A172 (cell line): Measurements from ENCODE around the gene KLK12. TPM values are rescaled to one million over a fixed set of nuclear protein-coding genes. Genes with fewer than 3 reads are reported as not detected.

ENCODE experiments used
- DNase-seq: peaks from one replicate; pipeline ENCODE4 v3.0.0-alpha.2; 2015; ENCODE audit warnings: low spot score
- total RNA-seq: library from RNA; depleted of rRNA; stranded (reverse); fragments of >200 nt; shearing (Covaris generic); gene quantifications from 2 replicates; pipeline ENCODE4 v1.2.3, GENCODE V29; 2014; rRNA removed

KLK12 gene
- total RNA-seq, 1 experiment from 2014 or later = not detected

GRCh38 chr19:50981587-50982146 is 53.1 kb downstream of the KLK12 start:
- DNase-seq = no peak

DNA sequence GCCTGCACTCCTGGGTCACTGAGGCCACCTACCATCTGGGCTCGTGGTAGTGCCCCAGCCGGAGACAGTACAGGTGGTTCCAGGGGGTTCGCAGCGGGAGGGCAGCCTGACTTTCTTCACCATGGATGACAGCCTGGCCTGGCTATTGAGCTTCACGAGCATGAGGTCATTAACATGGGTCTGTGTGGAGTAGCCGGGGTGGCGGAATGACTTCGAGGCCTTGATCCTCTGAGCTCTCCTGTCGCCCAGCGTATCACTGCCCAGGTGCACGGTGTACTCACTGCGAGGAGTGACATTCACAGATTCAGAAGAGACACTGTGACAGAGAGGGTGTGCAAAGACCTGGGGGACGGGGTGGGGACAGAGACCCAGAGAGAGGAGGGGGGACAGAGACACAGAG is 54.6 kb downstream of the KLK12 start:
- no peak for DNase-seq

DNA sequence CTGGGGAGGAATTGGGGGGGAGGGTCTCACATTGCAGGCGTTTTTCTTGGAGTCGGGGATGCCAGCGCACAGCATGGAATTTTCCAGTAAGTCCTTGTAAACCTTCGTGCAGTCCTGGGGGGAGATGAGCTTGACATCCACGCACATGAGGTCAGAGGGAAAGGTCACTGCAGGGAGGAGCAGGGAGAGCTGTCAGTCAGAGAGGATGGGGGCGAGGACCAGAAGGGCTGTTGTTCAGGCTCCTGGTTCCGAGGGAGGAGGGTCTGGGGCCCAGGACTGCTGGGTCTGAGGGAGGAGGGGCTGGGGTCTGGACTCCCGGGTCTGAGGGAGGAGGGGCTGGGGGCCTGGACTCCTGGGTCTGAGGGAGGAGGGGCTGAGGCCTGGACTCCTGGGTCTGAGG is 55.0 kb downstream of the KLK12 start:
- DNase-seq = no peak

Other genes starting within 250 kb of the KLK12 start
- gene ACP4, start 244.6 kb downstream of the KLK12 start, total RNA-seq = not detected in 2 replicates
- not detected in 2 replicates for gene KLK1, start 211.2 kb downstream of the KLK12 start, total RNA-seq
- not detected in 2 replicates for gene KLK15, start 201.4 kb downstream of the KLK12 start, total RNA-seq
- gene KLK3, start 180.1 kb downstream of the KLK12 start, total RNA-seq = not detected in 2 replicates
- gene KLK2, start 161.6 kb downstream of the KLK12 start, total RNA-seq = not detected in 2 replicates
- gene KLK4, start 123.6 kb downstream of the KLK12 start, total RNA-seq = not detected in 2 replicates
- gene KLK5, start 82.0 kb downstream of the KLK12 start, total RNA-seq = not detected in 2 replicates
- gene KLK6, start 65.4 kb downstream of the KLK12 start, total RNA-seq = 0.07 and 0.12 TPM in 2 replicates
- not detected in 2 replicates for gene KLK7, start 51.1 kb downstream of the KLK12 start, total RNA-seq
- not detected in 2 replicates for gene KLK8, start 33.4 kb downstream of the KLK12 start, total RNA-seq
- not detected in 2 replicates for gene KLK10, start 15.3 kb downstream of the KLK12 start, total RNA-seq
- not detected in 2 replicates for gene KLK11, start 8.4 kb downstream of the KLK12 start, total RNA-seq
- gene KLK13, start 30.1 kb upstream of the KLK12 start, total RNA-seq = not detected in 2 replicates
- gene KLK14, start 47.9 kb upstream of the KLK12 start, total RNA-seq = not detected in 2 replicates
- gene CTU1, start 73.4 kb upstream of the KLK12 start, total RNA-seq = 4.3 and 8.6 TPM in 2 replicates
- gene SIGLEC9, start 89.9 kb upstream of the KLK12 start, total RNA-seq = 0.43 TPM in 1 of 2 replicates, not detected in the other
- not detected in 2 replicates for gene SIGLEC7, start 107.3 kb upstream of the KLK12 start, total RNA-seq
- 1.2 and 3.1 TPM in 2 replicates for gene CD33, start 190.1 kb upstream of the KLK12 start, total RNA-seq
- gene SIGLECL1, start 216.1 kb upstream of the KLK12 start, total RNA-seq = not detected in 2 replicates